HG02981 (cell line): ENCODE results near the gene MCFD2.
A peak's percentile ranks its signal among the peaks of the same experiment; 100 is the strongest.

Experiments used
- ATAC-seq: cut with Tn5 transposase; IDR thresholded peaks from one replicate; pipeline ENCODE4 v1.9.1; 2021; ENCODE audit warnings: mild to moderate bottlenecking, moderate library complexity; ENCODE audit not compliant: unreplicated experiment

MCFD2 gene

GRCh38 chr2:46915281-46915810 lies at the start of gene MCFD2:
MCFD2 (minus strand) TSS chr2:46915806; CDS start chr2:46909171, 6,635 bp downstream.
- no peak for ATAC-seq

- ATAC-seq, result no peak
Measured at GRCh38 chr2:46964835-46965560, 49.4 kb upstream of the MCFD2 start.

GRCh38 chr2:46963941-46964673 lies 48.5 kb upstream of the MCFD2 start:
- no peak for ATAC-seq

- ATAC-seq, result no peak
Measured at GRCh38 chr2:46963210-46963609, 47.6 kb upstream of the MCFD2 start.

- ATAC-seq, result no peak
Measured at GRCh38 chr2:46962751-46963150, 47.1 kb upstream of the MCFD2 start.

- ATAC-seq, result no peak
Measured at GRCh38 chr2:46960618-46961017, 45.0 kb upstream of the MCFD2 start.

GRCh38 chr2:46958431-46959017 lies 42.9 kb upstream of the MCFD2 start:
- ATAC-seq, result no peak

- ATAC-seq, result no peak
Measured at GRCh38 chr2:46956981-46957531, 41.5 kb upstream of the MCFD2 start.

- ATAC-seq, result no peak
Measured at GRCh38 chr2:46955764-46956163, 40.2 kb upstream of the MCFD2 start.

- no peak for ATAC-seq
Measured at GRCh38 chr2:46954951-46955571, 39.5 kb upstream of the MCFD2 start.

GRCh38 chr2:46952171-46952570 lies 36.6 kb upstream of the MCFD2 start:
- ATAC-seq, result no peak

GRCh38 chr2:46951290-46952064 lies 35.9 kb upstream of the MCFD2 start:
- ATAC-seq, result no peak

- no peak for ATAC-seq
Measured at GRCh38 chr2:46950314-46950713, 34.7 kb upstream of the MCFD2 start.

- ATAC-seq, result no peak
Measured at GRCh38 chr2:46947841-46948240, 32.2 kb upstream of the MCFD2 start.

GRCh38 chr2:46945671-46946070 lies 30.1 kb upstream of the MCFD2 start:
- no peak for ATAC-seq

- peak; percentile 33 for ATAC-seq
Measured at GRCh38 chr2:46943881-46944798, 28.5 kb upstream of the MCFD2 start.

GRCh38 chr2:46942891-46943626 lies 27.5 kb upstream of the MCFD2 start:
- no peak for ATAC-seq

GRCh38 chr2:46942143-46942526 lies 26.5 kb upstream of the MCFD2 start:
- peak; percentile 36 for ATAC-seq
